K562 (cell line): ENCODE results near the gene SGMS1. TPM values are rescaled to one million over a fixed set of nuclear protein-coding genes. Genes with fewer than 3 reads are reported as not detected.

Experiments
- AFF4 ChIP-seq: sonication (generic); formaldehyde crosslinking; IDR thresholded peaks from 2 replicates; pipeline ENCODE4 v1.8.0; 2023; ENCODE audit warnings: mild to moderate bottlenecking, missing genetic modification reagents
- C11orf30 ChIP-seq: fragments of 450-650 bp; IDR thresholded peaks from 2 replicates; pipeline ENCODE4 v1.6.1; 2016; ENCODE audit warnings: low read depth, mild to moderate bottlenecking
- EWSR1 ChIP-seq: fragments of 450-650 bp; IDR thresholded peaks from 2 replicates; pipeline ENCODE4 v1.6.1; 2018; ENCODE audit warnings: borderline replicate concordance, mild to moderate bottlenecking, low read depth, moderate library complexity; ENCODE audit not compliant: partially characterized antibody
- HDAC1 ChIP-seq, 2 experiments: fragments of 450-650 bp; IDR thresholded peaks; 2 replicates each; pipeline ENCODE4 v1.6.1; 2016 to 2017; ENCODE audit warnings: inconsistent platforms in 1 of 2, mild to moderate bottlenecking in 1 of 2, moderate library complexity in 1 of 2
- HIVEP1 ChIP-seq: fragments of 250-450 bp; sonication (Bioruptor Pico); IDR thresholded peaks from 2 replicates; pipeline ENCODE4 v1.4.0; 2020; ENCODE audit warnings: mild to moderate bottlenecking
- HMBOX1 ChIP-seq: sonication (generic); IDR thresholded peaks from 2 replicates; pipeline ENCODE4 v1.6.1; 2016
- IRF9 ChIP-seq: fragments of 450-650 bp; IDR thresholded peaks from 2 replicates; pipeline ENCODE4 v1.6.1; 2016; ENCODE audit warnings: missing biosample characterization, missing genetic modification characterization
- KDM5B ChIP-seq: fragments of 200-600 bp; sonication (generic); IDR thresholded peaks from 2 replicates; pipeline ENCODE4 v1.6.1; 2012; ENCODE audit warnings: low read depth, mild to moderate bottlenecking, moderate library complexity, low read length, control low read depth, inconsistent platforms; ENCODE audit not compliant: insufficient replicate concordance
- MLX ChIP-seq, 2 experiments: fragments of 450-650 bp in 1 of 2; sonication (generic) in 1 of 2; formaldehyde crosslinking; conservative IDR thresholded peaks; 2 replicates each; pipeline versions ENCODE4 v1.4.0 to v1.8.1; 2020 to 2022; ENCODE audit warnings: mild to moderate bottlenecking in 1 of 2, missing genetic modification reagents in 1 of 2
- NFYB ChIP-seq: IDR thresholded peaks from 2 replicates; pipeline ENCODE4 v1.6.1; 2011; ENCODE audit warnings: mild to moderate bottlenecking, moderate library complexity; ENCODE audit not compliant: insufficient read length; ENCODE audit errors: extremely low read depth
- NR2F6 ChIP-seq: fragments of 450-650 bp; formaldehyde crosslinking; IDR thresholded peaks from 2 replicates; pipeline ENCODE4 v1.4.0; 2020; ENCODE audit warnings: mild to moderate bottlenecking
- SP2 ChIP-seq: IDR thresholded peaks from 2 replicates; pipeline ENCODE4 v1.6.1; 2011; ENCODE audit warnings: mild to moderate bottlenecking, low read depth, low read length, moderate library complexity; ENCODE audit not compliant: poor library complexity, severe bottlenecking; ENCODE audit errors: extremely low read depth
- SRSF3 ChIP-seq: fragments of 200-400 bp; formaldehyde crosslinking; IDR thresholded peaks from 2 replicates; pipeline ENCODE4 v1.6.1; 2016; ENCODE audit warnings: mild to moderate bottlenecking, low read length, moderate library complexity; ENCODE audit not compliant: insufficient read depth
- TCFL5 ChIP-seq: fragments of 250-450 bp; sonication (Bioruptor Pico); conservative IDR thresholded peaks from 2 replicates; pipeline ENCODE4 v1.6.1; 2021; ENCODE audit warnings: mild to moderate bottlenecking, moderate library complexity, matching md5 sums
- TFAM ChIP-seq: fragments of 250-450 bp; sonication (Bioruptor Pico); conservative IDR thresholded peaks from 2 replicates; pipeline ENCODE4 v1.5.0; 2021; ENCODE audit warnings: mild to moderate bottlenecking, moderate library complexity
- YY1 ChIP-seq, 3 experiments: IDR thresholded peaks; 2 replicates each; pipeline ENCODE4 v1.6.1; 2011; ENCODE audit warnings: low read length in 2 of 3, mild to moderate bottlenecking in 2 of 3, moderate library complexity in 2 of 3, borderline replicate concordance in 1 of 3, control low read depth in 1 of 3, low read depth in 1 of 3; ENCODE audit not compliant: insufficient read depth in 3 of 3, insufficient replicate concordance in 2 of 3, control insufficient read depth in 1 of 3, insufficient read length in 1 of 3; ENCODE audit errors: extremely low read depth in 1 of 3
- ZBTB17 ChIP-seq: fragments of 450-650 bp; formaldehyde crosslinking; IDR thresholded peaks from 2 replicates; pipeline ENCODE4 v1.4.0; 2020; ENCODE audit warnings: mild to moderate bottlenecking
- ZNF511 ChIP-seq: sonication (generic); formaldehyde crosslinking; IDR thresholded peaks from 2 replicates; pipeline ENCODE4 v1.8.0; 2022; ENCODE audit warnings: mild to moderate bottlenecking, missing genetic modification reagents
- ZNF780A ChIP-seq: fragments of 250-450 bp; sonication (Bioruptor Pico); IDR thresholded peaks from 2 replicates; pipeline ENCODE4 v1.5.0; 2021; ENCODE audit warnings: mild to moderate bottlenecking
- polyA plus RNA-seq, 8 experiments: library from polyadenylated mRNA; depleted of rRNA in 4 of 8; stranded (reverse) in 5 of 8; unstranded in 3 of 8; fragments of >200 nt; fragmentation: Nextera tagmentation in 2 of 8; fragmentation: Illumina TruSeq in 1 of 8; extraction: Ambion mirVana in 2 of 8; extraction: Trizol in 1 of 8; gene quantifications; 2 replicates each; pipeline versions ENCODE4 v1.2.1 to v1.2.3, GENCODE V29; 2011 to 2014; ENCODE audit warnings: inconsistent platforms in 1 of 8, missing spikeins in 1 of 8
- total RNA-seq, 7 experiments: library from RNA; depleted of rRNA in 6 of 7; stranded (reverse); fragments of >200 nt in 6 of 7; fragmentation: Illumina TruSeq in 2 of 7; extraction: Trizol in 2 of 7; gene quantifications; 2 replicates each; pipeline versions ENCODE4 v1.2.1 to v1.2.3, GENCODE V29; 2011 to 2021; ENCODE audit warnings: low replicate concordance in 1 of 7

Gene SGMS1
- total and polyA plus RNA-seq, 9 of the 15 experiments (the other 6 are each of a cell fraction or from before 2014, with no cell fraction given) = 22.6 to 232 (median 82.2) TPM

GRCh38 chr10:50624866-50625501 lies 1.2 kb upstream of the SGMS1 start (continued):
- no peak for TF ChIP-seq IRF9 (tag)
- TF ChIP-seq NR2F6 (CRISPR knock-in tag) = no peak
- TF ChIP-seq HIVEP1 = no peak
- 0 out of 2 replicates have a peak, but pooled peaks have one; percentile 28 for TF ChIP-seq HMBOX1
- TF ChIP-seq ZNF780A = no peak
- TF ChIP-seq HDAC1 (IDR thresholded peaks at IDR 0.05) = peak in 1 of 2 experiments; percentile 7; a peak in 2 of 4 replicates
- no peak; the same call in 1 of the 2 replicates for TF ChIP-seq ZNF511
- TF ChIP-seq C11orf30 = no peak
- TF ChIP-seq SP2 = no peak
- TF ChIP-seq TFAM (CRISPR knock-in tag) = no peak
- peak; percentile 68 to 93 (median 93) for TF ChIP-seq YY1 (IDR thresholded peaks at IDR 0.05; ENCODE audit: borderline replicate concordance in 1 of 3, control insufficient read depth in 1 of 3, extremely low read depth in 1 of 3, insufficient read depth in 3 of 3, insufficient read length in 1 of 3, insufficient replicate concordance in 2 of 3, low read depth in 1 of 3, low read length in 2 of 3)
- 0 out of 4 replicates have a peak, but pooled peaks of 1 of the 2 experiments have one; percentile 84 for TF ChIP-seq MLX (CRISPR knock-in tag; conservative IDR thresholded peaks at IDR 0.05)
- 0 out of 2 replicates have a peak, but pooled peaks have one; percentile 48 for TF ChIP-seq SRSF3
- TF ChIP-seq ZBTB17 (CRISPR knock-in tag) = peak; percentile 82; the same call in 1 of the 2 replicates
- TF ChIP-seq NFYB = no peak
- TF ChIP-seq EWSR1 = no peak
- no peak for TF ChIP-seq TCFL5 (CRISPR knock-in tag)
- TF ChIP-seq KDM5B = peak; percentile 82
- no peak for TF ChIP-seq AFF4 (CRISPR knock-in tag)
